IMR-90 (cell line): ENCODE measurements around the gene SMAD4. TPM values are rescaled to one million over a fixed set of nuclear protein-coding genes. Genes with fewer than 3 reads are reported as not detected.

Experiments used
- ATAC-seq: fragments of 200-7000 bp; cut with Tn5 transposase; 2 replicates; pipeline ENCODE4 v1.9.1; 2020; ENCODE audit warnings: low read depth, mild to moderate bottlenecking, moderate library complexity
- BruUV-seq: library from RNA; stranded (reverse); fragments of 400-500 nt; replicated peaks from 2 replicates; lab custom pipeline; 2021; lab: Mats Ljungman, UMichigan
- CTCF ChIA-PET: fragments of 300-600 bp; formaldehyde crosslinking; extraction: SDS; loops from one replicate; lab custom pipeline; 2021; ENCODE audit warnings: antibody characterized with exemption; lab: Yijun Ruan, JAX
- POLR2A ChIA-PET: fragments of 300-600 bp; sonication (Branson Sonifier 250); formaldehyde crosslinking; loops from one replicate; lab custom pipeline; 2022; ENCODE audit warnings: antibody characterized with exemption; ENCODE audit not compliant: unreplicated experiment; lab: Charles Lee
- DNase-seq: peaks from one replicate; pipeline ENCODE4 v3.0.0; 2013
- H2AFZ ChIP-seq: replicated peaks from 2 replicates; pipeline ENCODE3; 2013; ENCODE audit warnings: low read length, mild to moderate bottlenecking; ENCODE audit not compliant: poor library complexity
- H2AK5ac ChIP-seq: 2 replicates; pipeline ENCODE4 v1.6.1; 2013; ENCODE audit warnings: low read depth, low read length, inconsistent platforms
- H2AK9ac ChIP-seq: replicated peaks from 2 replicates; pipeline ENCODE3; 2013; ENCODE audit warnings: mild to moderate bottlenecking, low read depth, low read length, moderate library complexity; ENCODE audit not compliant: poor library complexity
- H2BK120ac ChIP-seq: 2 replicates; pipeline ENCODE4 v1.6.1; 2013; ENCODE audit warnings: low read depth, low read length, inconsistent platforms
- H2BK15ac ChIP-seq: 3 replicates; pipeline ENCODE4 v1.6.1; 2013; ENCODE audit warnings: low read depth, low read length, inconsistent platforms
- H2BK20ac ChIP-seq: 2 replicates; pipeline ENCODE4 v1.6.1; 2013; ENCODE audit warnings: low read depth, mild to moderate bottlenecking, inconsistent platforms, low read length, moderate library complexity
- H2BK5ac ChIP-seq: 2 replicates; pipeline ENCODE4 v1.6.1; 2013; ENCODE audit warnings: mild to moderate bottlenecking, low read depth, low read length, inconsistent platforms; ENCODE audit not compliant: poor library complexity, severe bottlenecking
- H3K14ac ChIP-seq: replicated peaks from 2 replicates; pipeline ENCODE4 v1.6.1; 2013; ENCODE audit warnings: low read depth, low read length, inconsistent platforms
- H3K18ac ChIP-seq: 2 replicates; pipeline ENCODE4 v1.6.1; 2013; ENCODE audit warnings: low read depth, low read length, control low read depth
- H3K23ac ChIP-seq: 2 replicates; pipeline ENCODE4 v1.6.1; 2013; ENCODE audit warnings: low read depth, low read length, inconsistent platforms
- H3K27ac ChIP-seq: 2 replicates; pipeline ENCODE4 v1.5.1; 2013; ENCODE audit warnings: mild to moderate bottlenecking, control low read depth, low read length; ENCODE audit not compliant: insufficient read depth
- H3K27me3 ChIP-seq: 2 replicates; pipeline ENCODE4 v1.6.1; 2013; ENCODE audit warnings: low read length; ENCODE audit not compliant: control insufficient read depth, insufficient read depth
- H3K36me3 ChIP-seq: 2 replicates; pipeline ENCODE4 v1.6.1; 2013; ENCODE audit warnings: low read length, mixed read lengths; ENCODE audit not compliant: control insufficient read depth, insufficient read depth
- H3K4ac ChIP-seq: 2 replicates; pipeline ENCODE4 v1.6.1; 2013; ENCODE audit warnings: low read depth, low read length, inconsistent platforms
- H3K4me1 ChIP-seq: 2 replicates; pipeline ENCODE4 v1.6.1; 2013; ENCODE audit warnings: low read length, mixed read lengths; ENCODE audit not compliant: control insufficient read depth, insufficient read depth
- H3K4me2 ChIP-seq: 2 replicates; pipeline ENCODE4 v1.6.1; 2013; ENCODE audit warnings: low read depth, mild to moderate bottlenecking, control low read depth, low read length, moderate library complexity
- H3K4me3 ChIP-seq: 2 replicates; pipeline ENCODE4 v1.5.1; 2013; ENCODE audit warnings: low read depth, mild to moderate bottlenecking, control low read depth, low read length, moderate library complexity; ENCODE audit not compliant: insufficient read depth
- H3K56ac ChIP-seq: 2 replicates; pipeline ENCODE4 v1.6.1; 2013; ENCODE audit warnings: low read length, inconsistent platforms; ENCODE audit not compliant: insufficient read depth; ENCODE audit errors: extremely low read depth
- H3K79me1 ChIP-seq, 2 experiments: 2 replicates each; pipeline ENCODE4 v1.6.1; 2013; ENCODE audit warnings: low read length in 2 of 2, inconsistent platforms in 1 of 2, low read depth in 1 of 2
- H3K9ac ChIP-seq: 2 replicates; pipeline ENCODE4 v1.6.1; 2013; ENCODE audit warnings: low read depth, low read length, control low read depth
- H3K9me1 ChIP-seq: 2 replicates; pipeline ENCODE4 v1.6.1; 2013; ENCODE audit warnings: low read length, inconsistent platforms; ENCODE audit not compliant: insufficient read depth
- H3K9me3 ChIP-seq: 2 replicates; pipeline ENCODE4 v1.6.1; 2013; ENCODE audit warnings: low read length; ENCODE audit not compliant: control insufficient read depth, insufficient read depth
- H4K20me1 ChIP-seq: 2 replicates; pipeline ENCODE4 v1.6.1; 2013; ENCODE audit warnings: low read length, inconsistent platforms; ENCODE audit not compliant: insufficient read depth
- H4K5ac ChIP-seq: 2 replicates; pipeline ENCODE4 v1.6.1; 2013; ENCODE audit warnings: mild to moderate bottlenecking, low read depth, low read length, control low read depth
- H4K8ac ChIP-seq, 2 experiments: 2 replicates each; pipeline ENCODE4 v1.6.1; 2013; ENCODE audit warnings: low read depth in 2 of 2, low read length in 2 of 2, control low read depth in 1 of 2, inconsistent platforms in 1 of 2
- H4K91ac ChIP-seq: 2 replicates; pipeline ENCODE4 v1.6.1; 2013; ENCODE audit warnings: low read depth, low read length, inconsistent platforms; ENCODE audit not compliant: insufficient read depth
- CEBPB ChIP-seq: IDR thresholded peaks from 2 replicates; pipeline ENCODE4 v1.6.1; 2012; ENCODE audit warnings: low read depth, low read length, improper control_type of control experiment
- FOS ChIP-seq: fragments of 150-350 bp; IDR thresholded peaks from 2 replicates; pipeline ENCODE4 v1.6.1; 2016; ENCODE audit warnings: low read depth, low read length
- MAZ ChIP-seq: IDR thresholded peaks from 2 replicates; pipeline ENCODE4 v1.6.1; 2012; ENCODE audit warnings: low read depth, mild to moderate bottlenecking, low read length, improper control_type of control experiment, moderate library complexity, borderline replicate concordance
- MXI1 ChIP-seq: IDR thresholded peaks from 2 replicates; pipeline ENCODE4 v1.6.1; 2012; ENCODE audit warnings: low read depth, mild to moderate bottlenecking, low read length, moderate library complexity, borderline replicate concordance
- RCOR1 ChIP-seq: IDR thresholded peaks from 2 replicates; pipeline ENCODE4 v1.6.1; 2012; ENCODE audit warnings: mild to moderate bottlenecking, low read length, improper control_type of control experiment; ENCODE audit not compliant: insufficient replicate concordance
- RFX5 ChIP-seq: IDR thresholded peaks from 2 replicates; pipeline ENCODE4 v1.8.0; 2012; ENCODE audit warnings: low read depth, mild to moderate bottlenecking, low read length, moderate library complexity
- WGBS, 2 experiments: methylation state at CpG; one replicate each; pipeline versions ENCODE4 v1.1.5 to v1.1.7; 2013; ENCODE audit warnings: missing lambda C conversion rate in 2 of 2; ENCODE audit not compliant: insufficient read length in 1 of 2; ENCODE audit errors: extremely low coverage in 2 of 2; 5-methylcytosine and 5-hydroxymethylcytosine counted together
- dilution Hi-C: fragments of 300-500 bp; cut with HindIII; formaldehyde crosslinking; loops from one replicate; pipeline ENCODE4 v1.14.3; 2018; ENCODE audit warnings: low sequenced_read_pairs; ENCODE audit not compliant: unreplicated experiment
- in situ Hi-C: fragments of 300-500 bp; cut with MboI; formaldehyde crosslinking; loops from 3 replicates; pipeline ENCODE4 v1.14.3; 2019; ENCODE audit warnings: low sequenced_read_pairs, inconsistent platforms, mixed read lengths
- intact Hi-C: fragments of 100-400 bp; cut with micrococcal nuclease; formaldehyde crosslinking; loops from 2 replicates; pipeline ENCODE4 v1.10.0; 2022
- polyA plus RNA-seq, 3 experiments: library from polyadenylated mRNA; depleted of rRNA; stranded (reverse); fragments of >200 nt; gene quantifications; 2 replicates each; pipeline ENCODE4 v1.2.3, GENCODE V29; 2012; ENCODE audit warnings: low replicate concordance in 1 of 3
- total RNA-seq: library from RNA; depleted of rRNA; stranded (reverse); fragments of >200 nt; gene quantifications from 2 replicates; pipeline ENCODE4 v1.2.3, GENCODE V29; 2012

SMAD4 gene
- total and polyA plus RNA-seq, 2 of the 4 experiments (the other 2 are of a cell fraction), result 57.6 to 145 TPM

DNA sequence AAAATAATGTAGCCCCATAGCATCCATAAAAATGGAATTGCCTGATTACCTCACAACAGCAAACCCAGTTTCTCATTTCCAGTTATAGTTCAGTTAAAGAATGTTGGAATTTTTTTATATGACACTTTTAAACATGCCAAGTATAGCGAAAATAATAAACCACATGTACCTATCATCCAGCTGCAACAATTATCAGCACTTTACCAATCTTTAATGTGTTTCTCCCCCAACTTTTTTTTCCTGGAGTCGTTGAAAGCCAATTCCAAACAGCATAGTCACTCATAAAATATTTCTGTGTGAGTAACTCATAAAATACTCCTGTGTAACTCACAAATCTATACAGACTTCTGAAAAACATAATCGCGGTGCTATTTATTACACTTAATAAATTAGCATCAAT is 38.1 kb downstream of the SMAD4 start:
- in situ Hi-C loops, result no loop called here

More for the DNA sequence above, 38.1 kb downstream of the SMAD4 start:
- no peak overlapping the region for H2AK9ac ChIP-seq
- H3K36me3 ChIP-seq, result peaks cover 12% of the 10 kb centered on the region
- H3K79me1 ChIP-seq, result peaks cover 10 to 34% of the 10 kb centered on the region in 2 experiments; a peak in 3 of 4 replicates
- no peak overlapping the region for H3K4ac ChIP-seq
- H4K5ac ChIP-seq, result no peak overlapping the region
- H3K9me1 ChIP-seq, result peaks cover 4% of the 10 kb centered on the region; the same call in 1 of the 2 replicates
- ChIA-PET CTCF (interaction anchor here (0.7 to 1.8 kb wide), 3 partner anchors 14 to 248 kb away, joined by 3 to 4 read pairs (median 4); no protein-coding TSS in a partner anchor), POLR2A (no interaction called here)
- no peak overlapping the region for H2AFZ ChIP-seq
- H2BK120ac ChIP-seq, result no peak overlapping the region
- no peak overlapping the region for H2BK20ac ChIP-seq
- H2BK5ac ChIP-seq, result peak overlapping the region; percentile 58
- H3K4me2 ChIP-seq, result peak overlapping the region; percentile 1; the same call in 1 of the 2 replicates
- no peaks in the 10 kb centered on the region for H3K9me3 ChIP-seq
- H3K27ac ChIP-seq, result no peak overlapping the region
- H4K20me1 ChIP-seq, result no peaks in the 10 kb centered on the region; the same call in 1 of the 2 replicates
- no peak overlapping the region for H4K8ac ChIP-seq
- H3K27me3 ChIP-seq, result no peaks in the 10 kb centered on the region
- no peak overlapping the region for H2AK5ac ChIP-seq
- no TSS peak for BruUV-seq
- intact Hi-C loops, result no loop called here
- H3K23ac ChIP-seq, result no peak overlapping the region
- H3K9ac ChIP-seq, result no peak overlapping the region
- ATAC-seq (peak; percentile 59), DNase-seq (peak; percentile 77)
- no peak overlapping the region for H4K91ac ChIP-seq
- dilution Hi-C loops, result no loop called here
- no CpG with 5 or more reads among the region's 4 CpGs for WGBS, 2 experiments
- no peak overlapping the region for H3K18ac ChIP-seq
- TF ChIP-seq MXI1 (no peak), CEBPB (no peak), FOS (0 out of 2 replicates have a peak, but pooled peaks have one; percentile 19), RCOR1 (no peak), RFX5 (no peak), MAZ (no peak)
- H3K56ac ChIP-seq, result no peak overlapping the region
- no peak overlapping the region for H3K14ac ChIP-seq
- H3K4me1 ChIP-seq, result peaks cover 6% of the 10 kb centered on the region
- H2BK15ac ChIP-seq, result no peak overlapping the region
- H3K4me3 ChIP-seq, result no peak overlapping the region
